Measurements from ENCODE around the gene STARD13.

STARD13 gene

DNA sequence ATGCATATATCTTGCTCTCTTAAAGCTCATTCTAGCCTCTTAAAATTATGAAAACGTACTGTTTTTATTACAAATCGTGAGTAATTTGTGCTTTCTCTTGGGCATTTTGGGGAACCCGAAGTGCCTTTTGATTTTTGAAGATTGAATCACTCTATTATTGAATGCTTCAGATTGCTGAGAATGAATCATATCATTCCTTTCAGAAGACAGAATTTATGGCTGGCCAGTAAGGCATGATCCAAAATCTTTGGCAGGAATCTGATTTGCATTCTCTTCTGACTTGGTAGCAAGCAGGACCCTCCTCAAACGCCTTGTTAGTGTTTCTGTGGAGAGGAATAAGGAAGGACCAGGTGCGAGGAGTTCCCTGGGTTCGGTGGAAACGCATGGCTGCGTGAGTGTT is 49.5 kb downstream of the STARD13 start:
- Mint-ChIP-seq H3K27ac (no peak overlapping the region), H3K4me3 (no peak overlapping the region), H3K36me3 (peaks cover 5% of the 10 kb centered on the region), H3K4me1 (ENCODE audit: low read depth) (no peaks in the 10 kb centered on the region), H3K9me3 (ENCODE audit: low read depth) (peaks cover 11% of the 10 kb centered on the region), H3K27me3 (peaks cover 9% of the 10 kb centered on the region)

DNA sequence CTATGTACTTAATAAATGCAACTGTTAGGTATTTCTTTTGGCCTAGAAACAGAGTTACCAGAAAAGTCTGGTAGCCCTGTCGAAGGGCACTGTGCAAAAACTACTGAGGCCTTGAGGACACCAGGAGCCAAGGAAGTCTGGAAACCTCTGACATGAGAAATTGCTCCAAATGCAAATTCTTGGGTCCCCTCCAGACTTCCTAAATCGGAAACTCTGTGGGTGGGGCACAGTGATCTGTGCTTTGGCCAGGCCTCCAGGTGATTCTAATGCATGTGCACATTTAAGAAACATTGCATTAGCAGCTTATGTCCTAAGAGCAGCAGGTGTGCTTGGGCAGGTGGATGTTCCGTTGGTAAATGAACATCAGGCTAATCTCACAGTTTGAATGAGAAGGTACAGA is 50.0 kb downstream of the STARD13 start:
- Mint-ChIP-seq H3K4me1 (ENCODE audit: low read depth) (no peaks in the 10 kb centered on the region), H3K36me3 (peaks cover 5% of the 10 kb centered on the region), H3K4me3 (no peak overlapping the region), H3K27me3 (peaks cover 9% of the 10 kb centered on the region), H3K27ac (no peak overlapping the region), H3K9me3 (ENCODE audit: low read depth) (peaks cover 11% of the 10 kb centered on the region)

GRCh38 chr13:33235078-33235477 is 50.5 kb downstream of the STARD13 start:
- Mint-ChIP-seq H3K4me3 (no peak overlapping the region), H3K27ac (no peak overlapping the region), H3K9me3 (ENCODE audit: low read depth) (peaks cover 11% of the 10 kb centered on the region), H3K36me3 (peaks cover 5% of the 10 kb centered on the region), H3K4me1 (ENCODE audit: low read depth) (no peaks in the 10 kb centered on the region), H3K27me3 (peaks cover 9% of the 10 kb centered on the region)

DNA sequence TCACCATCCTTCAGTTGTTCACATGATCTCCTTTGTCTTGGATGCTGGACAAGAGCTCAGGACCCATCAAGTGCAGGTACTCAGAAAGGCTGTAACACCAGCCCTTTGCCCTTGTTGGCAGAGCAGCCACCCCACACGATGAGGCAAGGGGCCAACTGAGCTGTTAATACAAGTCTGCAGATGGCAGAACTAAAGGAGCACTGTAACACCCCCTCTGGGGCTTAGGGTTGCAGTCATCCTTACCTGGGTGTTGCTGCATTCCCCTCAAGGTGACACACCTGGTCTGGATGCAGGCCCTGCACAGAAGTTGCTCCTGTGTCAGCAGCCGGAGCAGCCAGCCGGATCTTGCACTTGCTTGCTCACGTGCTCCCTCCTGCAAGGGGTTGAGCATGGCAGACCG is 52.0 kb downstream of the STARD13 start:
- H3K27me3 Mint-ChIP-seq: peaks cover 9% of the 10 kb centered on the region
- H3K27ac Mint-ChIP-seq: no peak overlapping the region
- peaks cover 11% of the 10 kb centered on the region for H3K9me3 Mint-ChIP-seq (ENCODE audit: low read depth)
- peaks cover 5% of the 10 kb centered on the region for H3K36me3 Mint-ChIP-seq
- H3K4me1 Mint-ChIP-seq (ENCODE audit: low read depth): peaks cover 3% of the 10 kb centered on the region
- no peak overlapping the region for H3K4me3 Mint-ChIP-seq

GRCh38 chr13:33232883-33233282 is 52.7 kb downstream of the STARD13 start:
- Mint-ChIP-seq H3K27me3 (peaks cover 9% of the 10 kb centered on the region), H3K4me1 (ENCODE audit: low read depth) (peaks cover 3% of the 10 kb centered on the region), H3K36me3 (peaks cover 5% of the 10 kb centered on the region), H3K9me3 (ENCODE audit: low read depth) (peaks cover 11% of the 10 kb centered on the region), H3K4me3 (no peak overlapping the region), H3K27ac (no peak overlapping the region)

DNA sequence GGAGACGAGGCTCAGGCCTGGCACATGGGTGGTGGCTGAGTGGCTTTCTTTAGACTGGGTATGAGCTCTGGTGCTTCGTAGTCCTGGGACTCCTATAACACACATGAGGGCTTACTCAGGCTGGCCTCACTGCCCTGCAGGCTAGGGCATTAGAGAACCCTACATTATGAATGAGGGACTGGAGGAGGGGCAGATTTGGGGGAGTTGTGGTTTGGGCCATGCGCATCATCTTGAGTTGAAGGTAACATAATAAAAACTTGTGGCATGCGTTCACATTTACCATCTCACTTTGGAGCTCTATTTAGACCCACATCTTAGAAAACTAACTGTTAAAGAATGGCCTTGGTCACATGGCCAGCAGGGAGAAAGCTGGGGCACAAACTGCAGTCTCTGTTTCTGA is 54.2 kb downstream of the STARD13 start:
- Mint-ChIP-seq H3K9me3 (ENCODE audit: low read depth) (peaks cover 11% of the 10 kb centered on the region), H3K27me3 (peaks cover 5% of the 10 kb centered on the region), H3K4me1 (ENCODE audit: low read depth) (peaks cover 3% of the 10 kb centered on the region), H3K36me3 (peaks cover 5% of the 10 kb centered on the region), H3K4me3 (no peak overlapping the region), H3K27ac (no peak overlapping the region)

DNA sequence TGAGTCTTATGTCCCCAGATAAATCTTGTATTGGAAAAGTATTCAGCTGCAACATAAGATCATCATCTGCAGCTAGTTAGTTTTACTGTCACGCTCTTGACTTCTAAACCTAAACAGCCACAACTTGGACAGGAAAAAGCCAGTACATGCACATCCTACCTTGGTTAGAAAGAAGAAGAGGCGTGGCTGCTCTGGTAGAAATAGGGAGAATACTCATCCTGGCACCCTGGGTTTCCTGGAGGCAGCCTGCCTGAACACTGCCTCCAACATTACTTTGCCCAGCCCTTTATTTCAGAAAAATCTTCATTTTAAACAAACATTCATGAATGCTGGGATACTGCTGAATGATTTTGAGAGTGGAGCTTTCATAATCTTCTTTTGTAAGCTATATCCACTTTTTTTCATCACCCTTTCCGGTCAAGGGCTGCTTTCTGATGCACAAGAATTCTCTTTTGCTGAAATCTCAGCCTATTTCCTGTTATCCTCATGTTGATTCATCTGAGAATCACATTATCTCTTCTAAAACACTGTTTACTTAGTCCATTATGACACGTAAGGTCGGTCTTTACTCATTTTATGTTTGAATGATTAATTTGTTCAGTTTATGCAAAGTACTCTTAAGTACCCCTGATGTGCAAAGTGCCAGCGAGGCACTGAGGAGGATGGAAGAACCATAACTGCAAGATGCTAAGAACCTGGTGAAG is 55.2 kb downstream of the STARD13 start:
- Mint-ChIP-seq H3K27me3 (peaks cover 5% of the 10 kb centered on the region), H3K27ac (no peak overlapping the region), H3K4me1 (ENCODE audit: low read depth) (peaks cover 3% of the 10 kb centered on the region), H3K4me3 (no peak overlapping the region), H3K9me3 (ENCODE audit: low read depth) (peaks cover 11% of the 10 kb centered on the region), H3K36me3 (peaks cover 5% of the 10 kb centered on the region)

GRCh38 chr13:33229446-33230177 is 55.9 kb downstream of the STARD13 start:
- H3K4me3 Mint-ChIP-seq: no peak overlapping the region
- H3K4me1 Mint-ChIP-seq (ENCODE audit: low read depth): peaks cover 3% of the 10 kb centered on the region
- peaks cover 5% of the 10 kb centered on the region for H3K36me3 Mint-ChIP-seq
- H3K27ac Mint-ChIP-seq: no peak overlapping the region
- H3K27me3 Mint-ChIP-seq: peaks cover 2% of the 10 kb centered on the region
- H3K9me3 Mint-ChIP-seq (ENCODE audit: low read depth): peaks cover 11% of the 10 kb centered on the region

- Mint-ChIP-seq H3K36me3 (peaks cover 5% of the 10 kb centered on the region), H3K4me3 (no peak overlapping the region), H3K4me1 (ENCODE audit: low read depth) (peaks cover 3% of the 10 kb centered on the region), H3K9me3 (ENCODE audit: low read depth) (peaks cover 11% of the 10 kb centered on the region), H3K27ac (peak overlapping the region; percentile 11), H3K27me3 (peaks cover 2% of the 10 kb centered on the region)
Observed at GRCh38 chr13:33228648-33229445, 56.7 kb downstream of the STARD13 start.

DNA sequence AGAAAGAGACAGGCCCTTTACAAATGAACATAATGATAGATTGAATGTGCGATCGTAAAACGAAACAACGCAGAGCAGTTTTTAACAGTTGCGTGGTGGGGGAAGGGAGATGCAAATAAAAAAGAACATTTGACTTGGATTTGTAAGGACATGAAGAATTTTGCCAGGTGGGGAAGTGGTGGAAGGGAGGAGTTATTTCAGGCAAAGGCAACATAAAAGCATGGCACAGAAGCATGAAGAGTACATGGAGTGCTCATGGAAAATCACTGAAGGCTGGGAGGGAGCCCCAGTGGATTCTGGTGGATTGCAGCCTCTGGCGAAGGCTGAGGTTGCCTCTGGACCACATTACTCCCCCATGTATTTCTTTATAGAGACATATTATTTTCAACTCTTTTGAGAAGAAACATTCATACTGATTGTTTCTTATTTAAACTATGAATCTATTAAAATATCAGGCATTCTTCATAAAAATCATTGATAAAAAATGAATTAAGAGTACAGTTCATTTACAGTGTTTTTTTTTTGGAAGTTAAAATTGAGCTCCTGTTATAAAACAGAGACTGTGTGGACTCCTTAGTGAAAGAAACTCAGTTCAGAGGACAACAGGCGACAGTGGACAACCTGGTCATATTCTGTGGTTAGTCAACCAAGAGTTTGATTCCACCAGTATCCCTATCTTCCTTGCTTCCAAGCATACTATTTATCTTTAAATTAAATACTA is 57.5 kb downstream of the STARD13 start:
- peaks cover 3% of the 10 kb centered on the region for H3K4me1 Mint-ChIP-seq (ENCODE audit: low read depth)
- H3K9me3 Mint-ChIP-seq (ENCODE audit: low read depth): peaks cover 7% of the 10 kb centered on the region
- H3K27me3 Mint-ChIP-seq: peaks cover 2% of the 10 kb centered on the region
- H3K27ac Mint-ChIP-seq: no peak overlapping the region
- peaks cover 2% of the 10 kb centered on the region for H3K36me3 Mint-ChIP-seq
- H3K4me3 Mint-ChIP-seq: no peak overlapping the region

- Mint-ChIP-seq H3K9me3 (ENCODE audit: low read depth) (no peaks in the 10 kb centered on the region), H3K27me3 (no peaks in the 10 kb centered on the region), H3K4me3 (no peak overlapping the region), H3K36me3 (no peaks in the 10 kb centered on the region), H3K4me1 (ENCODE audit: low read depth) (peaks cover 3% of the 10 kb centered on the region), H3K27ac (no peak overlapping the region)
Observed at GRCh38 chr13:33224686-33225085, 60.9 kb downstream of the STARD13 start.

GRCh38 chr13:33224191-33224590 is 61.4 kb downstream of the STARD13 start:
- no peak overlapping the region for H3K4me3 Mint-ChIP-seq
- no peaks in the 10 kb centered on the region for H3K27me3 Mint-ChIP-seq
- no peak overlapping the region for H3K27ac Mint-ChIP-seq
- no peaks in the 10 kb centered on the region for H3K36me3 Mint-ChIP-seq
- H3K9me3 Mint-ChIP-seq (ENCODE audit: low read depth): no peaks in the 10 kb centered on the region
- peaks cover 3% of the 10 kb centered on the region for H3K4me1 Mint-ChIP-seq (ENCODE audit: low read depth)

- no peaks in the 10 kb centered on the region for H3K27me3 Mint-ChIP-seq
- no peaks in the 10 kb centered on the region for H3K36me3 Mint-ChIP-seq
- no peaks in the 10 kb centered on the region for H3K9me3 Mint-ChIP-seq (ENCODE audit: low read depth)
- H3K4me1 Mint-ChIP-seq (ENCODE audit: low read depth): no peaks in the 10 kb centered on the region
- no peak overlapping the region for H3K4me3 Mint-ChIP-seq
- no peak overlapping the region for H3K27ac Mint-ChIP-seq
Observed at GRCh38 chr13:33219926-33220325, 65.6 kb downstream of the STARD13 start.

GRCh38 chr13:33218426-33218825 is 67.1 kb downstream of the STARD13 start:
- no peaks in the 10 kb centered on the region for H3K36me3 Mint-ChIP-seq
- no peak overlapping the region for H3K4me3 Mint-ChIP-seq
- no peaks in the 10 kb centered on the region for H3K27me3 Mint-ChIP-seq
- no peaks in the 10 kb centered on the region for H3K9me3 Mint-ChIP-seq (ENCODE audit: low read depth)
- H3K27ac Mint-ChIP-seq: no peak overlapping the region
- H3K4me1 Mint-ChIP-seq (ENCODE audit: low read depth): no peaks in the 10 kb centered on the region

Measured in activated naive CD8-positive, alpha-beta T cell (primary cell).